Measurements from ENCODE around the gene TRIP6.

DNA sequence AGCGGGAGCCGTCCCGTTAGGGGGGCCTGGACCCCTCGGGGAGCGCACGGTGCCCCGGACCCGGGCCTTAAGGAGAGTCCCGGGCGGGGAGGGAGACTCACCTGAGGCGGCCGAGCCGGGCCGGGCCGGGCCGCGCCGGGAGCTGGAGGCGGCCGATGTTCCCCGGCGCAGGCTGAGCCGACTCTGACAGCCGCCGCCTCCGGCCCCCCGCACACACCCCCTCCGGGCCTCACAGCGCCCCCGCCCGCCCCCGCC is 28.4 kb downstream of the TRIP6 start, which contains the start of gene ACHE:
- TF ChIP-seq EGR1 (IDR thresholded peaks at IDR 0.05; ENCODE audit: low read depth), result no peak
- TF ChIP-seq CTCF (IDR thresholded peaks at IDR 0.05 in 2 of 3, conservative IDR thresholded peaks at IDR 0.05 in 1 of 3; ENCODE audit: borderline replicate concordance in 1 of 3, insufficient read depth in 1 of 3, low read depth in 2 of 3, low read length in 2 of 3), result no peak
- TF ChIP-seq EZH2 (IDR thresholded peaks at IDR 0.05), result no peak
- TF ChIP-seq CEBPB (IDR thresholded peaks at IDR 0.05; ENCODE audit: low read depth), result no peak

All from HCT116 (cell line).